ENCODE data around the gene OSMR.

The OSMR gene

DNA sequence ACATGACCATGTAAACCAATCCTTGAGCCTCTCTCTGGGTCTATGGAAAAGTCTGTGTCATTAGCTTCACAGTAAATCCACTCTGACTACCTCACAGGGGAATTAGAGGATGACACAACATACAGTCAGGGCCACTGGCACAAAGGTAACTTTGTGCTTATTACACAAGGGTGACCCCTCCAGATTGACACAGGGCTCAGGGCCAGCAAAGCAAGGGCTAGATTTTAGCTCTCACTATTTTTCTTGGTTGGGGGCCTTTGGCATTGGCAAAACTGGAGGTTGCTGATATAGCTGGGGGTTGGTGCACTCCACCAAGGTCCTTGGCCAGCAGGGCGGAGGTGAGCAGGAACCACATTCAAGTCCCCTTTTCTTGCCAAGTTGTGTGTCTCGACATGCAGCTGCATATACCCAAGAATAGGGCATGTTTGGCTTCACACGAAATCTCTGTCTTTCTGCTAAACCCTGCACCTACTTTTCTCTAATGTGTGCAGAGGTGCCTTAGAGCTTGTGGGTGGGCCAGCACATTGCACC lies 15.2 kb upstream of the OSMR start:
- peak; percentile 95 for DNase-seq (ENCODE audit: low read depth)
- H3K4me3 ChIP-seq (ENCODE audit: low read length): no peak overlapping the region
- TF ChIP-seq, protein P1, sequence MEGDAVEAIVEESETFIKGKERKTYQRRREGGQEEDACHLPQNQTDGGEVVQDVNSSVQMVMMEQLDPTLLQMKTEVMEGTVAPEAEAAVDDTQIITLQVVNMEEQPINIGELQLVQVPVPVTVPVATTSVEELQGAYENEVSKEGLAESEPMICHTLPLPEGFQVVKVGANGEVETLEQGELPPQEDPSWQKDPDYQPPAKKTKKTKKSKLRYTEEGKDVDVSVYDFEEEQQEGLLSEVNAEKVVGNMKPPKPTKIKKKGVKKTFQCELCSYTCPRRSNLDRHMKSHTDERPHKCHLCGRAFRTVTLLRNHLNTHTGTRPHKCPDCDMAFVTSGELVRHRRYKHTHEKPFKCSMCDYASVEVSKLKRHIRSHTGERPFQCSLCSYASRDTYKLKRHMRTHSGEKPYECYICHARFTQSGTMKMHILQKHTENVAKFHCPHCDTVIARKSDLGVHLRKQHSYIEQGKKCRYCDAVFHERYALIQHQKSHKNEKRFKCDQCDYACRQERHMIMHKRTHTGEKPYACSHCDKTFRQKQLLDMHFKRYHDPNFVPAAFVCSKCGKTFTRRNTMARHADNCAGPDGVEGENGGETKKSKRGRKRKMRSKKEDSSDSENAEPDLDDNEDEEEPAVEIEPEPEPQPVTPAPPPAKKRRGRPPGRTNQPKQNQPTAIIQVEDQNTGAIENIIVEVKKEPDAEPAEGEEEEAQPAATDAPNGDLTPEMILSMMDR (IDR thresholded peaks at IDR 0.05; ENCODE audit: insufficient read depth, low read depth, low read length, missing control alignments): peak; percentile 24

DNA sequence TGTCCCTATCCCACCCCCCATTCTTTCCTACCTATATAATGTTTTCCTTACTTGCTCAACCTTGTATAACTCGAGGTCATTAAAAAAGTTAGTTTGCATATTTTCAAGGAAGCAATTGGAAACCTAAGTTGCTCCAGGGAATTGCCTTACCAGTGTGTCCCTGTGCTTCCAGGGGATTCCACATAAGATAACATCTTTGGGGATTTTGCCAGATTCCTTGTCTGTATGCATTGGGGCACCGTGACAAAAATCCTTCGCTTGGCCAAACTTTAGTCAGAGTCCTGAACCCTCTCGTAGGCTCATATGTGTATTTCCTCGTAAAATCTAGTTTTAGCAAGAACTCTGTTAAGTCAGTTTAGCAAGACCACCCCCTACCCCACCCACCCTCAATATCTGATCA lies 14.7 kb upstream of the OSMR start:
- TF ChIP-seq, protein P1 (IDR thresholded peaks at IDR 0.05; ENCODE audit: insufficient read depth, low read depth, low read length, missing control alignments): no peak
- H3K4me3 ChIP-seq (ENCODE audit: low read length): no peak overlapping the region
- no peak for DNase-seq (ENCODE audit: low read depth)

- no peak overlapping the region for H3K4me3 ChIP-seq (ENCODE audit: low read length)
- DNase-seq (ENCODE audit: low read depth): peak; percentile 69
- TF ChIP-seq, protein P1 (IDR thresholded peaks at IDR 0.05; ENCODE audit: insufficient read depth, low read depth, low read length, missing control alignments): peak; percentile 55
Measured at GRCh38 chr5:38831909-38832308, 13.9 kb upstream of the OSMR start.

DNA sequence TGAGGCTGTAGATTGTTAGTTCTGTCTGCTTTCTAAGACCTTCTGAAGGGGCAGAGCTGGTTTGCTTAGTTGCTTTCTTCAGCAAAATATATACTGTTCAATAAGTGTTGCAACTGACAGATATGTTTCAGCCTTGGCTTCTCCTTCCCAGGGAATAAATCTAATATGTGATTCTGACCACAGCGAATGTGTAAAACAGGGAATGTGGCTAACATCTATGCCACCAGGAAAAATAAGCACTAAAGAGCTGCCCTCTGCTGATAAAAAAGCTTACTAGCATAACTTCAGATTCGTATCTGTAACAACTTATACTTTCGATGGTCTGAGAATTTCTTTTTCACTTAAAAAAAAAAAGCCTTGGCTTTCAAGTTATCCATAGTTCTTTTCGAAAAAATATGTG lies 13.0 kb upstream of the OSMR start:
- no peak for DNase-seq (ENCODE audit: low read depth)
- no peak overlapping the region for H3K4me3 ChIP-seq (ENCODE audit: low read length)
- TF ChIP-seq, protein P1 (IDR thresholded peaks at IDR 0.05; ENCODE audit: insufficient read depth, low read depth, low read length, missing control alignments): no peak

DNA sequence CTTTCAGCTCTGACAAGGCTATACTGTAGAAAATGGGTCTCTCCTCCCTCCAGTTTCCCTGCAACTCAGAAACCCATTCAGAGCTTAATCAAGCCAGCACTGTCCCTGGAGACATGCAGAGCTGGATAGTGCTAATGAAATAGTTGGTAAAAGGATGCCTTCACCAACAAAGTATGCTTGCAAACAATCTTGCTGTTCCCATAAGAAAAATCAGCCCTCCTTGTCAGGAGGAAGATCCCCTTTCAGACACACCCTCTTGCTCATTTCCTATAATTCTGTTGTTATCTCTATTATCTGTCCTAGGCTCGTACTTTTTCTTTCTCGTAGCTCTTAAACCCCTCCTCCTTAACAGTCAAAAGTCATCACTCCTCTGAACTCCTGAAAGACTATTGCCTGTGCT lies 9.9 kb upstream of the OSMR start:
- TF ChIP-seq, protein P1 (IDR thresholded peaks at IDR 0.05; ENCODE audit: insufficient read depth, low read depth, low read length, missing control alignments): no peak
- H3K4me3 ChIP-seq (ENCODE audit: low read length): no peak overlapping the region
- DNase-seq (ENCODE audit: low read depth): no peak

DNA sequence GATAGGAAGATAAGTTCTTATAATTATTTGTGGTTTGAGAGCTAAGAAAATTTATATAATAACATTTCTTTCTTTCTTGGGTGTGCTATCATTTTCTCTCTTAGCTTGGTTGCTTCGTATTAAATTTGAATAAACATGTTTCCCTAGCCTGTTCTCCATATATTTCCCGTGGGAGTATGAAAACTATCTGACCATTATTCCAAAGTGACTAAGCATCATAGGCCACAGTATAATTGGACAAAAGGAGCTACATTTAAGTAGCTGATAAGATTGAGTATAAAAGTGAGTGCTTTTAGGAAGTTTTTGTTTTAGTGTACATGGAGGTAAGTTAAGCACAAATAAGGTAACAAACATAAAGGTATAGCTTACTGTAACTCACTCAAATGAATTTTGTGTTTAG lies 8.4 kb upstream of the OSMR start:
- DNase-seq (ENCODE audit: low read depth): no peak
- no peak overlapping the region for H3K4me3 ChIP-seq (ENCODE audit: low read length)
- TF ChIP-seq, protein P1 (IDR thresholded peaks at IDR 0.05; ENCODE audit: insufficient read depth, low read depth, low read length, missing control alignments): no peak

GRCh38 chr5:38837932-38838331 lies 7.9 kb upstream of the OSMR start:
- TF ChIP-seq, protein P1 (IDR thresholded peaks at IDR 0.05; ENCODE audit: insufficient read depth, low read depth, low read length, missing control alignments): no peak
- DNase-seq (ENCODE audit: low read depth): no peak
- no peak overlapping the region for H3K4me3 ChIP-seq (ENCODE audit: low read length)

Data from epithelial cell of esophagus (primary cell).